Left ventricle myocardium inferior (tissue), 1 donor: ENCODE results near the gene PODN. TPM values are rescaled to one million over a fixed set of nuclear protein-coding genes. Genes with fewer than 3 reads are reported as not detected.

Experiments used
- DNase-seq: peaks from one replicate; pipeline ENCODE4 v3.0.0-alpha.2; 2020
- H3K27ac ChIP-seq: fragments of 200-600 bp; replicated peaks from 2 replicates; pipeline ENCODE4 v1.8.0; 2021
- H3K27me3 ChIP-seq: fragments of 200-600 bp; 2 replicates; pipeline ENCODE4 v1.8.0; 2021; ENCODE audit warnings: low read depth
- H3K36me3 ChIP-seq: fragments of 200-600 bp; 2 replicates; pipeline ENCODE4 v1.8.0; 2021
- H3K4me1 ChIP-seq: fragments of 200-600 bp; 2 replicates; pipeline ENCODE4 v1.8.0; 2021
- H3K4me3 ChIP-seq: fragments of 200-600 bp; 2 replicates; pipeline ENCODE4 v1.8.0; 2021; ENCODE audit warnings: mild to moderate bottlenecking, moderate library complexity
- H3K9me3 ChIP-seq: fragments of 200-600 bp; replicated peaks from 2 replicates; pipeline ENCODE4 v1.8.0; 2021
- intact Hi-C: fragments of 100-400 bp; cut with micrococcal nuclease; formaldehyde crosslinking; loops from one replicate; pipeline ENCODE4 v1.11.0; 2022
- total RNA-seq: library from RNA; stranded (reverse); fragmentation: NEBNext Ultra II Directional; extraction: Animal tissue kit (Norgen Biotek cat#: 25700); gene quantifications from one replicate; pipeline ENCODE4 v1.2.1, GENCODE V29; 2021
- TF ChIP-seq, protein P1 (sequence below): fragments of 200-600 bp; IDR thresholded peaks from 2 replicates; pipeline ENCODE4 v1.8.0; 2021; ENCODE audit warnings: antibody characterized with exemption, mild to moderate bottlenecking, borderline replicate concordance
- donor health status: DM: no; HTN: yes; CAD: no; lungs with severe emphysema.

The PODN gene
- total RNA-seq, 1 donor from 2014 or later: 22.9 TPM

GRCh38 chr1:53092659-53093450 is 30.8 kb downstream of the PODN start:
- H3K9me3 ChIP-seq: no peaks in the 10 kb centered on the region
- H3K27ac ChIP-seq: no peak overlapping the region
- no peak overlapping the region for H3K4me3 ChIP-seq
- TF ChIP-seq, protein P1, sequence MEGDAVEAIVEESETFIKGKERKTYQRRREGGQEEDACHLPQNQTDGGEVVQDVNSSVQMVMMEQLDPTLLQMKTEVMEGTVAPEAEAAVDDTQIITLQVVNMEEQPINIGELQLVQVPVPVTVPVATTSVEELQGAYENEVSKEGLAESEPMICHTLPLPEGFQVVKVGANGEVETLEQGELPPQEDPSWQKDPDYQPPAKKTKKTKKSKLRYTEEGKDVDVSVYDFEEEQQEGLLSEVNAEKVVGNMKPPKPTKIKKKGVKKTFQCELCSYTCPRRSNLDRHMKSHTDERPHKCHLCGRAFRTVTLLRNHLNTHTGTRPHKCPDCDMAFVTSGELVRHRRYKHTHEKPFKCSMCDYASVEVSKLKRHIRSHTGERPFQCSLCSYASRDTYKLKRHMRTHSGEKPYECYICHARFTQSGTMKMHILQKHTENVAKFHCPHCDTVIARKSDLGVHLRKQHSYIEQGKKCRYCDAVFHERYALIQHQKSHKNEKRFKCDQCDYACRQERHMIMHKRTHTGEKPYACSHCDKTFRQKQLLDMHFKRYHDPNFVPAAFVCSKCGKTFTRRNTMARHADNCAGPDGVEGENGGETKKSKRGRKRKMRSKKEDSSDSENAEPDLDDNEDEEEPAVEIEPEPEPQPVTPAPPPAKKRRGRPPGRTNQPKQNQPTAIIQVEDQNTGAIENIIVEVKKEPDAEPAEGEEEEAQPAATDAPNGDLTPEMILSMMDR: no peak
- intact Hi-C loops: no loop called here
- no peaks in the 10 kb centered on the region for H3K27me3 ChIP-seq
- H3K36me3 ChIP-seq: no peaks in the 10 kb centered on the region
- DNase-seq: no peak
- peaks cover 21% of the 10 kb centered on the region for H3K4me1 ChIP-seq

- Histone ChIP-seq H3K27me3 (no peaks in the 10 kb centered on the region), H3K9me3 (no peaks in the 10 kb centered on the region), H3K27ac (no peak overlapping the region), H3K4me3 (no peak overlapping the region), H3K4me1 (peaks cover 21% of the 10 kb centered on the region), H3K36me3 (no peaks in the 10 kb centered on the region)
- intact Hi-C loops: no loop called here
- TF ChIP-seq, protein P1: no peak
- no peak for DNase-seq
Observed at GRCh38 chr1:53093451-53093754, 31.4 kb downstream of the PODN start.

- no peak overlapping the region for H3K27ac ChIP-seq
- TF ChIP-seq, protein P1: no peak
- no peaks in the 10 kb centered on the region for H3K27me3 ChIP-seq
- no peaks in the 10 kb centered on the region for H3K9me3 ChIP-seq
- no peak overlapping the region for H3K4me3 ChIP-seq
- H3K36me3 ChIP-seq: no peaks in the 10 kb centered on the region
- DNase-seq: no peak
- intact Hi-C loops: no loop called here
- peaks cover 21% of the 10 kb centered on the region for H3K4me1 ChIP-seq
Observed at GRCh38 chr1:53093778-53094532, 31.9 kb downstream of the PODN start.

DNA sequence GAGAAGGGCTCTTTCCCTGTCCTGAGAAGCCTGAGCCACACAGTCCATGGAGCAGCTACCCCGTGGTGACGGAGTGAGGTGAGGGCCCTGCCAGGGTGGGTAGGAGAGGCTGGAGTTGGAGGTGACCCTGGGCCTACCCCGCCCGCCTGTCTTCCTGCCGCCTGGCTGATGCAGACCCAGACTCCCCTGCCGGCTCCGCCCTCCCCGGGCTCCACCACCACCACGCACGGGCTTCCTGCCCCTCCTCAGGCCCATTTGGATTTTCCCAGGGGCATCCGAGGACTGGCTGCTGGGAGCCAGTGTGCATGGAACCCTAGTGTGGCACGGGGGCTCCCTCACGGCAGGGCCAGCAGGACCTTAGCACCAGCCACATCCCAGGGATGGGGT is 32.5 kb downstream of the PODN start:
- intact Hi-C loops: no loop called here
- Histone ChIP-seq H3K9me3 (no peaks in the 10 kb centered on the region), H3K27me3 (no peaks in the 10 kb centered on the region), H3K4me1 (peaks cover 21% of the 10 kb centered on the region), H3K36me3 (no peaks in the 10 kb centered on the region), H3K27ac (no peak overlapping the region), H3K4me3 (no peak overlapping the region)
- TF ChIP-seq, protein P1: no peak
- no peak for DNase-seq

- intact Hi-C loops: no loop called here
- Histone ChIP-seq H3K27ac (no peak overlapping the region), H3K27me3 (no peaks in the 10 kb centered on the region), H3K9me3 (no peaks in the 10 kb centered on the region), H3K4me1 (peaks cover 10% of the 10 kb centered on the region), H3K4me3 (no peak overlapping the region), H3K36me3 (no peaks in the 10 kb centered on the region)
- no peak for DNase-seq
- TF ChIP-seq, protein P1: no peak
Observed at GRCh38 chr1:53104289-53104913, 42.4 kb downstream of the PODN start.
